Smooth muscle cell (in vitro differentiated cells): ENCODE data around the gene RBM4. TPM values are rescaled to one million over a fixed set of nuclear protein-coding genes. Genes with fewer than 3 reads are reported as not detected.
A peak's percentile ranks its signal among the peaks of the same experiment; 100 is the strongest.

Source experiments
- DNase-seq: peaks from one replicate; lab custom pipeline; 2025; ENCODE audit not compliant: unreplicated experiment; lab: John Stamatoyannopoulos, UW
- H2AFZ ChIP-seq: fragments of 200-600 bp; sonication (generic); 2 replicates; pipeline ENCODE4 v1.6.0; 2016; ENCODE audit warnings: antibody characterized with exemption, low read depth, mild to moderate bottlenecking
- H3F3A ChIP-seq: fragments of 200-600 bp; sonication (generic); 2 replicates; pipeline ENCODE4 v1.6.0; 2017; ENCODE audit warnings: antibody characterized with exemption, low read depth
- H3K27ac ChIP-seq: fragments of 200-600 bp; sonication (generic); 2 replicates; pipeline ENCODE4 v1.5.1; 2016; ENCODE audit warnings: low read depth, mild to moderate bottlenecking
- H3K27me3 ChIP-seq: fragments of 200-600 bp; sonication (generic); 2 replicates; pipeline ENCODE4 v1.6.1; 2016; ENCODE audit warnings: low read depth, mild to moderate bottlenecking
- H3K36me3 ChIP-seq: fragments of 200-600 bp; sonication (generic); 2 replicates; pipeline ENCODE4 v1.5.1; 2016; ENCODE audit warnings: low read depth
- H3K4me1 ChIP-seq: fragments of 200-600 bp; sonication (generic); 2 replicates; pipeline ENCODE4 v1.5.1; 2016; ENCODE audit warnings: low read depth
- H3K4me2 ChIP-seq: fragments of 200-600 bp; sonication (generic); 2 replicates; pipeline ENCODE4 v1.6.0; 2016; ENCODE audit warnings: mild to moderate bottlenecking
- H3K4me3 ChIP-seq: fragments of 200-600 bp; sonication (generic); 2 replicates; pipeline ENCODE4 v1.5.1; 2016; ENCODE audit warnings: mild to moderate bottlenecking
- H3K79me2 ChIP-seq: fragments of 200-600 bp; sonication (generic); 2 replicates; pipeline ENCODE4 v1.6.0; 2016; ENCODE audit warnings: low read depth, mild to moderate bottlenecking
- H3K9ac ChIP-seq: fragments of 200-600 bp; sonication (generic); 2 replicates; pipeline ENCODE4 v1.6.0; 2016; ENCODE audit warnings: low read depth
- H3K9me3 ChIP-seq: fragments of 200-600 bp; sonication (generic); replicated peaks from 2 replicates; pipeline ENCODE4 v1.5.1; 2016; ENCODE audit warnings: low read depth
- H4K20me1 ChIP-seq: fragments of 200-600 bp; sonication (generic); 2 replicates; pipeline ENCODE4 v1.6.0; 2016; ENCODE audit warnings: low read depth
- WGBS: methylation state at CpG from one replicate; pipeline ENCODE4 v1.1.7; 2016; ENCODE audit warnings: low lambda C conversion rate; 5-methylcytosine and 5-hydroxymethylcytosine counted together
- polyA plus RNA-seq: library from polyadenylated mRNA; unstranded; fragments of >200 nt; fragmentation: Nextera tagmentation; extraction: Ambion mirVana; gene quantifications from 2 replicates; pipeline ENCODE4 v1.2.1, GENCODE V29; 2016
- total RNA-seq: library from RNA; depleted of rRNA; stranded (reverse); fragments of >200 nt; gene quantifications from 2 replicates; pipeline ENCODE4 v1.2.3, GENCODE V29; 2014
- TF ChIP-seq, protein P1 (sequence below): fragments of 200-600 bp; sonication (generic); IDR thresholded peaks from 2 replicates; pipeline ENCODE4 v1.5.1; 2017; ENCODE audit warnings: borderline replicate concordance, mild to moderate bottlenecking, antibody characterized with exemption; ENCODE audit not compliant: insufficient read depth, poor library complexity, severe bottlenecking

The RBM4 gene
- total and polyA plus RNA-seq, 2 experiments from 2014 or later = 121 to 125 TPM

DNA sequence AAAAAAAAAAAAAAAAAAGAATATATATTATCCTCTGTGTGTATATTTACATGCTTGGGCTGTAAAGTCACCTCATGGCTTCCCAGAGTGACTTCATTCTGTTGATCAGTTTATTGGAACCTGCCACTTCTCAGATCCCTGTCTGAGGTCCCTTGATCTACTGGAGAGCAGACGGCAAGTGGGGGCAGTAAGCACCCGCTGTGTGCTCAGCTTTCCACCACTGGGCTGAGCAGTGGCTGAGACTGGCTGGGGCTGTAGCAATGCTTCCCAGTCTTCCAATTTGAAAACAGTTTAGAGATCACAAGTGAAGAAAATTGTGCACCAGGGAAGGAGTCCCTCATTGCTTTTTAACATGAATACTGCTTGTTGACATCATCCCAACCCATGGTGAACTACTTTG, 46.1 kb downstream of the RBM4 start:
- TF ChIP-seq, protein P1, sequence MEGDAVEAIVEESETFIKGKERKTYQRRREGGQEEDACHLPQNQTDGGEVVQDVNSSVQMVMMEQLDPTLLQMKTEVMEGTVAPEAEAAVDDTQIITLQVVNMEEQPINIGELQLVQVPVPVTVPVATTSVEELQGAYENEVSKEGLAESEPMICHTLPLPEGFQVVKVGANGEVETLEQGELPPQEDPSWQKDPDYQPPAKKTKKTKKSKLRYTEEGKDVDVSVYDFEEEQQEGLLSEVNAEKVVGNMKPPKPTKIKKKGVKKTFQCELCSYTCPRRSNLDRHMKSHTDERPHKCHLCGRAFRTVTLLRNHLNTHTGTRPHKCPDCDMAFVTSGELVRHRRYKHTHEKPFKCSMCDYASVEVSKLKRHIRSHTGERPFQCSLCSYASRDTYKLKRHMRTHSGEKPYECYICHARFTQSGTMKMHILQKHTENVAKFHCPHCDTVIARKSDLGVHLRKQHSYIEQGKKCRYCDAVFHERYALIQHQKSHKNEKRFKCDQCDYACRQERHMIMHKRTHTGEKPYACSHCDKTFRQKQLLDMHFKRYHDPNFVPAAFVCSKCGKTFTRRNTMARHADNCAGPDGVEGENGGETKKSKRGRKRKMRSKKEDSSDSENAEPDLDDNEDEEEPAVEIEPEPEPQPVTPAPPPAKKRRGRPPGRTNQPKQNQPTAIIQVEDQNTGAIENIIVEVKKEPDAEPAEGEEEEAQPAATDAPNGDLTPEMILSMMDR = no peak
- H3K4me2 ChIP-seq = no peak overlapping the region
- H3K79me2 ChIP-seq = no peaks in the 10 kb centered on the region
- no peaks in the 10 kb centered on the region for H3K27me3 ChIP-seq
- H3K9me3 ChIP-seq = no peaks in the 10 kb centered on the region
- H3K9ac ChIP-seq = no peak overlapping the region
- H2AFZ ChIP-seq = no peak overlapping the region
- DNase-seq = no peak
- no peaks in the 10 kb centered on the region for H3F3A ChIP-seq
- no peaks in the 10 kb centered on the region for H4K20me1 ChIP-seq
- 93% methylated on average over 2 of the region's 2 CpGs for WGBS
- no peak overlapping the region for H3K4me3 ChIP-seq
- no peaks in the 10 kb centered on the region for H3K4me1 ChIP-seq
- H3K36me3 ChIP-seq = no peaks in the 10 kb centered on the region
- H3K27ac ChIP-seq = peak overlapping the region; percentile 66

DNA sequence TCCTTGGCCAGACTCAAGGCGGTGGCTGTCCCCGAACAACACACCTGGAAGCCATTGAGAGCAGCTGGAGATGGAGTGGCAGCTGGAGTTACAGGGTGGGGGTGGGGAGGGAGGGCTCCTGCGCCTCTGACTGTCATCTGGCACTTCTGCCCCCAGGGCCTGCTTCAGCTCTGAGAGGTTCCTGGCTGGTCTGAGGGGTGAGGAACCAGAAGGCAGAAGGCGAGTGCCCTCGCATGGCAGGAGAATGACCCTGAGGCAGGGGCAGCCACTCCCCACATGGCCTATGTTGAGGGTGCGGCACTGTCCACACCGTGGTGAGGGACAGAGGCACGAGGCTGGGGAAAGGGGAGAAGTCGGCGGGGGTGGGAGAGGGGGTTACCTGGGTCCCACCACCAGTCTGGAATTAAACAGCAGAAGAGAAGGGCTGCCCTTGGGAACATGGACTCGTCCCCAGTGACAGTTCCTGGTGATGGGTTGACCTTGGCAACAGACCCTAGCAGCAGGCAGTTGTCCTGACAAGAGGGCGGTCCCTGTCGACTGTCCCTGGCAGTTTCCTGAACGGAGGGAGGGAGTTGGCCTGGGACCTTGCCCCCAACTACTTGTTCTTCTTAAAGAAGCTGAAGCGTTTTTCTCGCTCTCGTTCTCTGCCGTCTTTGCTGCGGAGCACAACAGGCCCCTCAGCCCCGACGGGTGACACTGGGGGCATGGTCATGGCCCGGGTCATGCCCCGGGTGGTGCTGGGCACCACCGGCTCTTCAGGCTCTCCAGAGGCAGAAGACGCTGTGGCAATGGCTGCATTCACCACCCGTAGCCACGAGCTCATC, 47.0 kb downstream of the RBM4 start:
- Histone ChIP-seq H3K4me2 (no peak overlapping the region), H3K9me3 (no peaks in the 10 kb centered on the region), H3K36me3 (no peaks in the 10 kb centered on the region), H3K79me2 (no peaks in the 10 kb centered on the region), H3K4me3 (no peak overlapping the region), H3K27ac (peak overlapping the region; percentile 66), H3K9ac (no peak overlapping the region), H3K4me1 (no peaks in the 10 kb centered on the region), H4K20me1 (no peaks in the 10 kb centered on the region), H2AFZ (no peak overlapping the region), H3K27me3 (no peaks in the 10 kb centered on the region), H3F3A (no peaks in the 10 kb centered on the region)
- TF ChIP-seq, protein P1 = no peak
- no peak for DNase-seq
- 90% methylated on average over 25 of the region's 27 CpGs for WGBS

DNA sequence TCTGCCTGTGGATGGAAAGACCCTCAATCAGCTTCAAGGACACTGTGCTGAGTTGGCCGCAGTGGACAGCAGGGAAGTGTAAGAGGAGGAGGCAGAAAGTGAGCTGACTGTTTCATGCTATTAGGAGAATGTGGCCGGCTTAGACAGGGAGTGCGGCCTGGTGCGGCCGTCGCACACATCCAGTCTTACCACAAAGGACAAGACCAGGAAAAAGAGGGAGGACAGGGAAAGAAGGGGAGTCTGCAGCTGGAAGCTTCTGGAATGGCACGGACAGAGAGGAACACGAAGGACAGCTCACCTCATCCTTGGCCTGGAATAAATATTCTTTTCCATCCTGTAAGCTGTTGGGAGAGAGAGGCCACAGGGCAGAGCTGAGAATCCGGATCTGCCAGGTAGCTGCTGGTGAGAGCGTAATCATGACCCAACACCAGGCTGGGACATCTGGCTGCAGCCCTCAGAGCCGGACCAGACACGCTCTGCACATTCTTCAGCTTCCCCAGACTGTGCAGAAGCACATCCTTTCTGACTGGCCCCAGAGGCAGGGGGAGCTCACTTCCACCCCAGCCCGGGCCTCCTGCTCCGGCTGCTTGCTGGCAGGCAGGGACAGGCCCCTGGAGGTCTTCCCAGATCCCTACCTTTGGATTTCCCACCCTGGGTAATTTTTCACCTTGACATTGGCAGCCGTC, 47.7 kb downstream of the RBM4 start:
- Histone ChIP-seq H3K9me3 (no peaks in the 10 kb centered on the region), H4K20me1 (no peaks in the 10 kb centered on the region), H3K4me2 (no peak overlapping the region), H3F3A (no peaks in the 10 kb centered on the region), H2AFZ (no peak overlapping the region), H3K4me1 (no peaks in the 10 kb centered on the region), H3K27me3 (no peaks in the 10 kb centered on the region), H3K4me3 (no peak overlapping the region), H3K79me2 (no peaks in the 10 kb centered on the region), H3K9ac (no peak overlapping the region), H3K36me3 (no peaks in the 10 kb centered on the region), H3K27ac (peak overlapping the region; percentile 66)
- DNase-seq = no peak
- TF ChIP-seq, protein P1 = no peak
- 69% methylated on average over 15 of the region's 15 CpGs for WGBS
